ENCODE results near the gene MBD3L4. TPM values are rescaled to one million over a fixed set of nuclear protein-coding genes. Genes with fewer than 3 reads are reported as not detected.
A peak's percentile ranks its signal among the peaks of the same experiment; 100 is the strongest.

Gene MBD3L4
- total RNA-seq, 1 donor from 2014 or later = not detected

- TF ChIP-seq CTCF (IDR thresholded peaks at IDR 0.05; ENCODE audit: unreplicated experiment) = no peak
- Mint-ChIP-seq H3K27me3 (ENCODE audit: unreplicated experiment) (no peaks in the 10 kb centered on the region), H3K4me1 (ENCODE audit: unreplicated experiment) (no peaks in the 10 kb centered on the region), H3K4me3 (ENCODE audit: unreplicated experiment) (peak overlapping the region; percentile 81), H3K36me3 (ENCODE audit: low read depth, unreplicated experiment) (peaks cover 70% of the 10 kb centered on the region), H3K9me3 (ENCODE audit: unreplicated experiment) (peaks cover 28% of the 10 kb centered on the region), H3K27ac (ENCODE audit: unreplicated experiment) (no peak overlapping the region)
- DNase-seq (ENCODE audit: low spot score) = no peak
These were observed 34.8 kb upstream of the MBD3L4 start for GRCh38 chr19:7074705-7075282.

GRCh38 chr19:7072541-7072940 lies 32.6 kb upstream of the MBD3L4 start:
- Mint-ChIP-seq H3K27ac (ENCODE audit: unreplicated experiment) (no peak overlapping the region), H3K9me3 (ENCODE audit: unreplicated experiment) (peaks cover 11% of the 10 kb centered on the region), H3K27me3 (ENCODE audit: unreplicated experiment) (no peaks in the 10 kb centered on the region), H3K4me1 (ENCODE audit: unreplicated experiment) (peaks cover 4% of the 10 kb centered on the region), H3K36me3 (ENCODE audit: low read depth, unreplicated experiment) (peaks cover 48% of the 10 kb centered on the region), H3K4me3 (ENCODE audit: unreplicated experiment) (peak overlapping the region; percentile 85)
- TF ChIP-seq CTCF (IDR thresholded peaks at IDR 0.05; ENCODE audit: unreplicated experiment) = no peak
- no peak for DNase-seq (ENCODE audit: low spot score)

DNA sequence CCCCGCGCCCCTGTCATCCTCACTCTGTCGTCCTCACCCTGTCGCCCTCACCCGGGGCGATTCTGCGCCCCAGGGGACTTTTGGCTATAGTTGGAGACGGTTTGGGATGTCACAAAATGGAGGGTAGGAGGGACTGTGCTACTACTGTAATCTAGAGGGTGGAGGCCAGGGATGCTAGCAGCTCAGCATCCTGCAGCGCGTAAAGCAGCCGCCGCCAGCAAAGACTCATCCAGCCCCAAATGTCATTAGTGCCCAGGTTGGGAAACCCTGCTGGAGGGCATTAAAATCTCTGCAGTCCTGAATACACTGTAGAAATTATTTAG lies 29.9 kb upstream of the MBD3L4 start:
- Mint-ChIP-seq H3K27ac (ENCODE audit: unreplicated experiment) (peak overlapping the region; percentile 36), H3K4me3 (ENCODE audit: unreplicated experiment) (peak overlapping the region; percentile 96), H3K9me3 (ENCODE audit: unreplicated experiment) (peaks cover 8% of the 10 kb centered on the region), H3K27me3 (ENCODE audit: unreplicated experiment) (no peaks in the 10 kb centered on the region), H3K4me1 (ENCODE audit: unreplicated experiment) (peaks cover 4% of the 10 kb centered on the region), H3K36me3 (ENCODE audit: low read depth, unreplicated experiment) (peaks cover 28% of the 10 kb centered on the region)
- no peak for DNase-seq (ENCODE audit: low spot score)
- no peak for TF ChIP-seq CTCF (IDR thresholded peaks at IDR 0.05; ENCODE audit: unreplicated experiment)

DNA sequence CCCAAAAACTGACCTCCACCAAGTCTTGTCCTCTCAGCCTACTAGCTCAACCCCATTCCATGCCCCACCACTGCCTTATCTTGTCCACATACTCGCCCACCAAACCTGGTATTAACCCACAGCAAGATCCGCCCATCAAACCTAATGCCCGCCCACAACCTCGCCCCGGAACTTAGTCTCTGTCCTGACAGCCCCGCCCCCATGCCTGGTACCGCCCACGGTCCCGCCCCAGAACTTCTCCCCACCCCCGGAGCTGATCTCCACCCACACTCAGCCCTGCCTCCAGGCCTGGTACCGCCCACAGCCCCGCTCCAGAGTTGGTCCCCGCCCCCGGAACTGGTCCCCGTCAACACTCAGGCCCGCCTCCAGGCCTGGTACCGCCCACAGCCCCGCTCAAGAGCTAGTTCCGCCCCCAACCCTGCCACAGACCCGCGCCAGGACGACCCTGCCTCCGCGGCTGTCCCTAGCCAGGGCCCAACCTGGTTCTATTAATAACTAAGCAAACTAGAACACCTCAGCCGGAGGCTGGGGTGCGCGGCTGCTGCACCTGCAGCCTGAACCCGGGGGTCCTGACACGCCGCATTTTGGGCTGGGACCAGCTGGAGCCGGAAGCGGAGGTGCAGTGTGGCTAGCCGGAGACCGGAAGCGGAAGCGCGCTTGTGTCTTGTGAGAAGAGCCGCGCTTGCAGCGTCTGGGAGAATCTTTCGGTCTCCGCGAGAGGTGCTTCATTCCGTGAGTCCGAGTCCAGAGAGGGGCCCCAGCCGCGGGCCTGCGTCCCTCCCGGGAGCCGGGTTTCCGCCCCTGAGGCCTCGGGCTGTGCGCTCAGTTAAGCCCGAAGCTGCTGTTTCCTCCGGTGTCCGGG lies 29.3 kb upstream of the MBD3L4 start, which contains the start of gene ZNF557:
Gene ZNF557, plus strand, starts transcription at position 662 of the 862 bp plus-strand sequence. CDS start 5,372 bp downstream, outside the sequence.
- peak within 1 kb of the TSS; percentile 80 for H3K27ac Mint-ChIP-seq (ENCODE audit: unreplicated experiment)
- peaks cover 8% of the 10 kb centered on the region for H3K9me3 Mint-ChIP-seq (ENCODE audit: unreplicated experiment)
- H3K36me3 Mint-ChIP-seq (ENCODE audit: low read depth, unreplicated experiment) = peaks cover 24% of the 10 kb centered on the region
- DNase-seq (ENCODE audit: low spot score) = peak; percentile 94
- TF ChIP-seq CTCF (IDR thresholded peaks at IDR 0.05; ENCODE audit: unreplicated experiment) = no peak
- no peaks in the 10 kb centered on the region for H3K27me3 Mint-ChIP-seq (ENCODE audit: unreplicated experiment)
- H3K4me3 Mint-ChIP-seq (ENCODE audit: unreplicated experiment) = peak within 1 kb of the TSS; percentile 96
- H3K4me1 Mint-ChIP-seq (ENCODE audit: unreplicated experiment) = peaks cover 4% of the 10 kb centered on the region

DNA sequence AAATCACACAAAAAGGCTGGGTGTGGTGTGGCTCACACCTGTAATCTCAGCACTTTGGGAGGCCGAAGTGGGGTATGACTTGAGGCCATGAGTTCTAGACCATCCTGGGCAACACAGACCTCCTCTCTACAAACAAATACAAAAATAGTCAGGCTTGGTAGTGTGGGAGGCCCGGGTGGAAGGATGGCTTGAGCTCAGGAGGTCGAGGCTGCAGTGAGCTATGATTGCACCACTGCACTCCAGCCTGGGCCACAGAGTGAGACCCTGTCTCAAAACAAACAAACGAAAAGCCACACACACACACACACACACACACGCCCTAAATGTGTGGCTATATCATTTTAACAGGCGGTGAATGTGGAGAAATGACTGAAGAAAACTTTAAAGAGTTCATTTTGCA lies 28.6 kb upstream of the MBD3L4 start:
- Mint-ChIP-seq H3K4me3 (ENCODE audit: unreplicated experiment) (peak overlapping the region; percentile 96), H3K9me3 (ENCODE audit: unreplicated experiment) (peaks cover 8% of the 10 kb centered on the region), H3K27me3 (ENCODE audit: unreplicated experiment) (no peaks in the 10 kb centered on the region), H3K27ac (ENCODE audit: unreplicated experiment) (no peak overlapping the region), H3K4me1 (ENCODE audit: unreplicated experiment) (peaks cover 4% of the 10 kb centered on the region), H3K36me3 (ENCODE audit: low read depth, unreplicated experiment) (peaks cover 20% of the 10 kb centered on the region)
- DNase-seq (ENCODE audit: low spot score) = no peak
- no peak for TF ChIP-seq CTCF (IDR thresholded peaks at IDR 0.05; ENCODE audit: unreplicated experiment)

All from endothelial cell (in vitro differentiated cells).